ENCODE data around the gene CDH13.

DNA sequence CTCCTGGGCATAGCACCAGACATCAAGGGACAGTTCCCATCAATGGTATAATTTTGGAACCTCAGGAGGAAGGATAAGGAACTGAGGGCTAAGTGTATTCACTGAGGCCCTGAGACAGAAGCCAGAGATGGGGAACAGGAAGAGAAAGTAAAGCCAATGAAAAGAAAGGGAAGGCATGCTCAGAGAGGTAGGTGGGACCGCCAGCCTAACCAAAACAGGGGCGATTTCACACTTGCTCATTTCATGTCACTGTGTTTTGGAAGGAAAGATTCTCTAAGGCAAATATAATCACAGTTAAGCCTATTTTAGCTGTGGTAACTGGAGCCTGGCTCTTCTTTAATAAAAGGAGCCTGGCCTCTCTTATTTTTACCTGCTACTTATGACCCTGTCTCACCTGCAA lies 411.1 kb downstream of the CDH13 start:
- TF ChIP-seq, protein P1, sequence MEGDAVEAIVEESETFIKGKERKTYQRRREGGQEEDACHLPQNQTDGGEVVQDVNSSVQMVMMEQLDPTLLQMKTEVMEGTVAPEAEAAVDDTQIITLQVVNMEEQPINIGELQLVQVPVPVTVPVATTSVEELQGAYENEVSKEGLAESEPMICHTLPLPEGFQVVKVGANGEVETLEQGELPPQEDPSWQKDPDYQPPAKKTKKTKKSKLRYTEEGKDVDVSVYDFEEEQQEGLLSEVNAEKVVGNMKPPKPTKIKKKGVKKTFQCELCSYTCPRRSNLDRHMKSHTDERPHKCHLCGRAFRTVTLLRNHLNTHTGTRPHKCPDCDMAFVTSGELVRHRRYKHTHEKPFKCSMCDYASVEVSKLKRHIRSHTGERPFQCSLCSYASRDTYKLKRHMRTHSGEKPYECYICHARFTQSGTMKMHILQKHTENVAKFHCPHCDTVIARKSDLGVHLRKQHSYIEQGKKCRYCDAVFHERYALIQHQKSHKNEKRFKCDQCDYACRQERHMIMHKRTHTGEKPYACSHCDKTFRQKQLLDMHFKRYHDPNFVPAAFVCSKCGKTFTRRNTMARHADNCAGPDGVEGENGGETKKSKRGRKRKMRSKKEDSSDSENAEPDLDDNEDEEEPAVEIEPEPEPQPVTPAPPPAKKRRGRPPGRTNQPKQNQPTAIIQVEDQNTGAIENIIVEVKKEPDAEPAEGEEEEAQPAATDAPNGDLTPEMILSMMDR (IDR thresholded peaks at IDR 0.05; ENCODE audit: low read depth, low read length, poor library complexity, severe bottlenecking), result no peak
- TF ChIP-seq EZH2phosphoT487 (IDR thresholded peaks at IDR 0.05; ENCODE audit: borderline replicate concordance, low read length), result no peak

All from DOHH2 (cell line).